ENCODE data around the gene GXYLT2. TPM values are rescaled to one million over a fixed set of nuclear protein-coding genes. Genes with fewer than 3 reads are reported as not detected.
"Not testable (repeated sequence)": the region's sequence is repeated elsewhere in the genome, so short reads cannot be mapped to it uniquely, and the experiment has no call there.

Gene GXYLT2
- total and polyA plus RNA-seq, 8 donors = 0.40 to 27.0 (median 1.4) TPM

DNA sequence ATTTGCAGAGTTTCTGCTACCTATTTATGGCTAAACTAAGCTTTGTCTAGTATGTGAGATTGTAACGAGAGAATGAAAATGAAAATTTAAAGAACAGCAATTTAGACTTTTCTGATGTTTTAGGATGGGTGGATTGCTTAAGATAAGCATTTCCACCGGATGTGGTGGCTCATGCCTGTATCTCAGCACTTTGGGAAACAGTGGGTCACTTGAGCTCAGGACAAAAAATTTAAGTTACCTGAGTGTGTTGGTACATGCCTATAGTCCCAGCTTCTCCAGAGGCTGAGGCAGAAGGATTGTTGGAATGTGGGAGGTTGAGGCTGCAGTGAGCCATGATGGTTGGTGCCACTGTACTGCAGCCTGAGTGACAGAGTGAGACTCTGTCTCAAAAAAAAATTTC is 112.1 kb downstream of the GXYLT2 start:
- DNase-seq = no peak
- 22 to 42% (median 30%) methylated on average over 2 of the region's 2 CpGs for WGBS, 5 donors
- peak overlapping the region in 2 of 4 donors; percentile 75 to 87 for H3K4me3 ChIP-seq
- no peaks in the 10 kb centered on the region for H3K27me3 ChIP-seq
- H3K4me1 ChIP-seq = peaks cover 35 to 78% (median 65%) of the 10 kb centered on the region in 4 donors
- H3K9me3 ChIP-seq = no peaks in the 10 kb centered on the region
- H3K27ac ChIP-seq = no peak overlapping the region
- TF ChIP-seq, protein P1, sequence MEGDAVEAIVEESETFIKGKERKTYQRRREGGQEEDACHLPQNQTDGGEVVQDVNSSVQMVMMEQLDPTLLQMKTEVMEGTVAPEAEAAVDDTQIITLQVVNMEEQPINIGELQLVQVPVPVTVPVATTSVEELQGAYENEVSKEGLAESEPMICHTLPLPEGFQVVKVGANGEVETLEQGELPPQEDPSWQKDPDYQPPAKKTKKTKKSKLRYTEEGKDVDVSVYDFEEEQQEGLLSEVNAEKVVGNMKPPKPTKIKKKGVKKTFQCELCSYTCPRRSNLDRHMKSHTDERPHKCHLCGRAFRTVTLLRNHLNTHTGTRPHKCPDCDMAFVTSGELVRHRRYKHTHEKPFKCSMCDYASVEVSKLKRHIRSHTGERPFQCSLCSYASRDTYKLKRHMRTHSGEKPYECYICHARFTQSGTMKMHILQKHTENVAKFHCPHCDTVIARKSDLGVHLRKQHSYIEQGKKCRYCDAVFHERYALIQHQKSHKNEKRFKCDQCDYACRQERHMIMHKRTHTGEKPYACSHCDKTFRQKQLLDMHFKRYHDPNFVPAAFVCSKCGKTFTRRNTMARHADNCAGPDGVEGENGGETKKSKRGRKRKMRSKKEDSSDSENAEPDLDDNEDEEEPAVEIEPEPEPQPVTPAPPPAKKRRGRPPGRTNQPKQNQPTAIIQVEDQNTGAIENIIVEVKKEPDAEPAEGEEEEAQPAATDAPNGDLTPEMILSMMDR (IDR thresholded peaks at IDR 0.05) = no peak
- TF ChIP-seq EP300 (IDR thresholded peaks at IDR 0.05) (no peak), POLR2A (IDR thresholded peaks at IDR 0.05) (no peak), POLR2AphosphoS5 (IDR thresholded peaks at IDR 0.05) (no peak)
- peaks cover 0 to 28% (median 18%) of the 10 kb centered on the region in 4 donors for H3K36me3 ChIP-seq
- intact Hi-C loops (cut with DNase I; ENCODE audit: low total_unique reads) = loop anchor here (5.0 to 10.0 kb wide), 2 partner anchors 55 to 153 kb away; partner anchors contain the start of gene SHQ1

DNA sequence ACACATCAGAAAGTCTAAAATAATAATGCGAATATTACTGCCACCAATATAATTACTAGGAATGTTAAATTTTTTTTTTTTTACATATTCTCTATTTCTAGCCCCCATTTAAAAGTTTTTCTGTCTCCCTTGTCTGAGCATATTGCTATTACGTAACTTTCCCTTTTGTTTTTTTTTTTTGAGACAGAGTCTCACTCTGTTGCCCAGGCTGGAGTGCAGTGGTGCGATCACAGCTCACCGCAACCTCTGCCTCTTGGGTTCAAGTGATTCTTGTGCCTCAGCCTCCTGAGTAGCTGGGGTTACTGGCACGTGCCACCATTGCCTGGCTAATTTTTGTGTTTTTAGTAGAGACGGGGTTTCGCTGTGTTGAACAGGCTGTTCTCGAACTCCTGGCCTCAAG is 115.2 kb downstream of the GXYLT2 start:
- H3K27ac ChIP-seq = not testable (repeated sequence)

DNA sequence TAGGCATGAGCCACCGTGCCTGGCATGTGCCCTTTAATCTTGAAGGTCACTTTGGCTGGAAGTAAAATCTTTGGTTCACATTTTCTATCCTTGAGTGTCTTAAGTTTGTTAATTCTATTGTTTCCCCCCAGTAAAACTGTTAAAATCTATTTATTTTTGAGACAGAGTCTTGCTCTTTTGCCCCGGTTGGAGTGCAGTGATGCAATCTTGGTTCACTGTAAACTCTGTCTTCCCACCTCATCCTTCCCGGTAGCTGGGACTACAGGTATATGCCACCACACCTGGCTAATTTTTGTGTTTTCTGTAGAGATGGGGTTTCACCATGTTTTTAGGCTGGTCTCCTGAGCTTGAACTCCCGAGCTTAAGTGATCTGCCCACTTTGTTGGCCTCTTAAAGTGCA is 116.5 kb downstream of the GXYLT2 start:
- intact Hi-C loops (cut with DNase I; ENCODE audit: low total_unique reads) = loop anchor here (10.0 kb wide), 1 partner anchor 50 kb away; no protein-coding TSS in a partner anchor
- Histone ChIP-seq H3K4me3 (no peak overlapping the region), H3K36me3 (peaks cover 5 to 58% (median 38%) of the 10 kb centered on the region in 4 donors), H3K9me3 (no peaks in the 10 kb centered on the region), H3K27ac (no peak overlapping the region), H3K27me3 (no peaks in the 10 kb centered on the region), H3K4me1 (peaks cover 23 to 78% (median 60%) of the 10 kb centered on the region in 4 donors)
- 68 to 80% (median 75%) methylated on average over 4 of the region's 4 CpGs for WGBS, 5 donors
- no peak for DNase-seq
- TF ChIP-seq POLR2AphosphoS5 (IDR thresholded peaks at IDR 0.05) (no peak), POLR2A (IDR thresholded peaks at IDR 0.05) (no peak), EP300 (IDR thresholded peaks at IDR 0.05) (no peak)
- TF ChIP-seq, protein P1 (IDR thresholded peaks at IDR 0.05) = no peak

More for the DNA sequence above, 115.2 kb downstream of the GXYLT2 start:
- not testable (repeated sequence) for H3K9me3 ChIP-seq, H3K4me3 ChIP-seq, DNase-seq, H3K27me3 ChIP-seq
- intact Hi-C loops (cut with DNase I; ENCODE audit: low total_unique reads) = loop anchor here (10.0 kb wide), 1 partner anchor 52 kb away; no protein-coding TSS in a partner anchor
- Histone ChIP-seq H3K4me1 (peaks cover 35 to 78% (median 62%) of the 10 kb centered on the region in 4 donors), H3K36me3 (peaks cover 5 to 58% (median 38%) of the 10 kb centered on the region in 4 donors)
- 68 to 97% (median 84%) methylated on average over 8 of the region's 8 CpGs for WGBS, 5 donors

DNA sequence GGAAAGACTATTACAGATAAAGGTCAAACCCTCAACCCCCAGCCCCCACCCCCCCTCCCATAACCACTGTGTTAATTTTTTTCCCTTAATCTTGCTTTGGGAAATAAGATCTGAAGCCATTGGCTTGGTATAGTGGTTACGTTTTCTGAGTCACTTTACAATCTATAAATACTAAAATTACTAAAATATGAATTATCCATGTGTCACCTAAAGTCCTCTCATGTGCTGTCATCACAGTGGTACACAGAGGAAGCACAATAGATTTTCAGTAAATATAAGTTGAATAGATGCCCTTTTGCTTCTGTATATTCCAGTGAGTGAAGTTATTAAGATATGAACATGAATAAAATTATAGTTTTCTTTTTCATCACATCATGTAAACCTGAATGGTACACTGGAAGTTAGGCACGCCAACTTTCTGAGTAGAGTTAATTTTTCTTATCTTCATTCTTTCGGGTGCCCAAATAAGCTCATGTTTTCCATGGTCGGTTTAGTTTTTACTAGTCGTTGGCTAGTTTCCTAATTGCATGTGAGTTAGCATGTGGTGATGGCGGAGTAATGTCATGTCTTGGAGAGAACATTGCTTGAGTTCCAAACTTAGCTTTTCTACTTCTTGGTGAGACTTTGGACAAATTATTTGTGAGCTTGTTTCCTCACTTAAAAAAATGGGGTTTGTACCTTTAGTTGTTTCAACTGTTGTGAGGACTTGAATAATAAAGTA is 120.3 kb downstream of the GXYLT2 start:
- TF ChIP-seq POLR2AphosphoS5 (IDR thresholded peaks at IDR 0.05) (no peak), POLR2A (IDR thresholded peaks at IDR 0.05) (no peak), EP300 (IDR thresholded peaks at IDR 0.05) (no peak)
- TF ChIP-seq, protein P1 (IDR thresholded peaks at IDR 0.05) = no peak
- peaks cover 5 to 70% (median 42%) of the 10 kb centered on the region in 4 donors for H3K4me1 ChIP-seq
- H3K27ac ChIP-seq = no peak overlapping the region
- no peak overlapping the region for H3K4me3 ChIP-seq
- WGBS, 5 donors = 20 to 43% (median 38%) methylated on average over 6 of the region's 6 CpGs
- DNase-seq = no peak
- peaks cover 5 to 53% (median 31%) of the 10 kb centered on the region in 4 donors for H3K36me3 ChIP-seq
- intact Hi-C loops (cut with DNase I; ENCODE audit: low total_unique reads) = loop anchor here (10.0 kb wide), 1 partner anchor 47 kb away; no protein-coding TSS in a partner anchor
- no peaks in the 10 kb centered on the region for H3K9me3 ChIP-seq
- H3K27me3 ChIP-seq = no peaks in the 10 kb centered on the region

All from stomach (tissue), 9 donors.